Measurements from ENCODE around the gene HELB. TPM values are rescaled to one million over a fixed set of nuclear protein-coding genes. Genes with fewer than 3 reads are reported as not detected.

The HELB gene
- total RNA-seq, 1 experiment from 2014 or later = 9.3 TPM

- no peak for TF ChIP-seq TCF7L2 (IDR thresholded peaks at IDR 0.05; ENCODE audit: borderline replicate concordance, extremely low read depth, insufficient read depth, insufficient read length)
- TF ChIP-seq, protein P1, sequence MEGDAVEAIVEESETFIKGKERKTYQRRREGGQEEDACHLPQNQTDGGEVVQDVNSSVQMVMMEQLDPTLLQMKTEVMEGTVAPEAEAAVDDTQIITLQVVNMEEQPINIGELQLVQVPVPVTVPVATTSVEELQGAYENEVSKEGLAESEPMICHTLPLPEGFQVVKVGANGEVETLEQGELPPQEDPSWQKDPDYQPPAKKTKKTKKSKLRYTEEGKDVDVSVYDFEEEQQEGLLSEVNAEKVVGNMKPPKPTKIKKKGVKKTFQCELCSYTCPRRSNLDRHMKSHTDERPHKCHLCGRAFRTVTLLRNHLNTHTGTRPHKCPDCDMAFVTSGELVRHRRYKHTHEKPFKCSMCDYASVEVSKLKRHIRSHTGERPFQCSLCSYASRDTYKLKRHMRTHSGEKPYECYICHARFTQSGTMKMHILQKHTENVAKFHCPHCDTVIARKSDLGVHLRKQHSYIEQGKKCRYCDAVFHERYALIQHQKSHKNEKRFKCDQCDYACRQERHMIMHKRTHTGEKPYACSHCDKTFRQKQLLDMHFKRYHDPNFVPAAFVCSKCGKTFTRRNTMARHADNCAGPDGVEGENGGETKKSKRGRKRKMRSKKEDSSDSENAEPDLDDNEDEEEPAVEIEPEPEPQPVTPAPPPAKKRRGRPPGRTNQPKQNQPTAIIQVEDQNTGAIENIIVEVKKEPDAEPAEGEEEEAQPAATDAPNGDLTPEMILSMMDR (IDR thresholded peaks at IDR 0.05 in 2 of 3, conservative IDR thresholded peaks at IDR 0.05 in 1 of 3; ENCODE audit: borderline replicate concordance in 1 of 3, insufficient read depth in 1 of 3, low read depth in 2 of 3, low read length in 2 of 3) = no peak
- TF ChIP-seq EZH2phosphoT487 (IDR thresholded peaks at IDR 0.05; ENCODE audit: borderline replicate concordance) = no peak
- TF ChIP-seq CBX3 (IDR thresholded peaks at IDR 0.05; ENCODE audit: low read depth) = no peak
- no peak for TF ChIP-seq POLR2A (IDR thresholded peaks at IDR 0.05; ENCODE audit: borderline replicate concordance, extremely low read depth, insufficient read depth, insufficient read length)
- TF ChIP-seq, protein P2, sequence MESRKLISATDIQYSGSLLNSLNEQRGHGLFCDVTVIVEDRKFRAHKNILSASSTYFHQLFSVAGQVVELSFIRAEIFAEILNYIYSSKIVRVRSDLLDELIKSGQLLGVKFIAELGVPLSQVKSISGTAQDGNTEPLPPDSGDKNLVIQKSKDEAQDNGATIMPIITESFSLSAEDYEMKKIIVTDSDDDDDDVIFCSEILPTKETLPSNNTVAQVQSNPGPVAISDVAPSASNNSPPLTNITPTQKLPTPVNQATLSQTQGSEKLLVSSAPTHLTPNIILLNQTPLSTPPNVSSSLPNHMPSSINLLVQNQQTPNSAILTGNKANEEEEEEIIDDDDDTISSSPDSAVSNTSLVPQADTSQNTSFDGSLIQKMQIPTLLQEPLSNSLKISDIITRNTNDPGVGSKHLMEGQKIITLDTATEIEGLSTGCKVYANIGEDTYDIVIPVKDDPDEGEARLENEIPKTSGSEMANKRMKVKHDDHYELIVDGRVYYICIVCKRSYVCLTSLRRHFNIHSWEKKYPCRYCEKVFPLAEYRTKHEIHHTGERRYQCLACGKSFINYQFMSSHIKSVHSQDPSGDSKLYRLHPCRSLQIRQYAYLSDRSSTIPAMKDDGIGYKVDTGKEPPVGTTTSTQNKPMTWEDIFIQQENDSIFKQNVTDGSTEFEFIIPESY (IDR thresholded peaks at IDR 0.05; ENCODE audit: extremely low read depth, insufficient replicate concordance, low read length) = no peak
- TF ChIP-seq POLR2AphosphoS5 (IDR thresholded peaks at IDR 0.05; ENCODE audit: low read depth, low read length) = no peak
- TF ChIP-seq REST (IDR thresholded peaks at IDR 0.05; ENCODE audit: low read depth) = no peak
- TF ChIP-seq ZNF274 (IDR thresholded peaks at IDR 0.05; ENCODE audit: low read depth, low read length) = no peak
- TF ChIP-seq RAD21 (IDR thresholded peaks at IDR 0.05; ENCODE audit: low read depth) = no peak
- TF ChIP-seq, protein P3, sequence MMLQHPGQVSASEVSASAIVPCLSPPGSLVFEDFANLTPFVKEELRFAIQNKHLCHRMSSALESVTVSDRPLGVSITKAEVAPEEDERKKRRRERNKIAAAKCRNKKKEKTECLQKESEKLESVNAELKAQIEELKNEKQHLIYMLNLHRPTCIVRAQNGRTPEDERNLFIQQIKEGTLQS (IDR thresholded peaks at IDR 0.05) = no peak
- TF ChIP-seq ZFX (IDR thresholded peaks at IDR 0.05) = no peak
- no peak for TF ChIP-seq EGR1 (IDR thresholded peaks at IDR 0.05; ENCODE audit: low read depth)
- TF ChIP-seq JUND (IDR thresholded peaks at IDR 0.05) = no peak
- no peak for TF ChIP-seq FOSL1 (IDR thresholded peaks at IDR 0.05; ENCODE audit: low read depth)
- TF ChIP-seq ELF1 (IDR thresholded peaks at IDR 0.05; ENCODE audit: borderline replicate concordance, low read depth) = no peak
- TF ChIP-seq YY1 (IDR thresholded peaks at IDR 0.05; ENCODE audit: extremely low read depth, insufficient replicate concordance, low read depth, low read length) = no peak
- no peak for TF ChIP-seq SP1 (IDR thresholded peaks at IDR 0.05; ENCODE audit: low read depth)
- TF ChIP-seq EZH2 (IDR thresholded peaks at IDR 0.05) = no peak
- no peaks in the 10 kb centered on the region for H3K36me3 ChIP-seq (ENCODE audit: control insufficient read depth in 1 of 2, insufficient read depth in 2 of 2, low read length in 2 of 2)
- no peaks in the 10 kb centered on the region for H4K20me1 ChIP-seq (ENCODE audit: insufficient read depth)
- DNase-seq (ENCODE audit: low read depth, low spot score) = no peak
- H3K27ac ChIP-seq (ENCODE audit: low read depth, low read length) = no peak overlapping the region
- ATAC-seq = no peak
- BruUV-seq (replicated peaks) = no TSS peak
- intact Hi-C loops (cut with micrococcal nuclease) = no loop called here
- ChIA-PET POLR2A (no interaction called here), RAD21 (ENCODE audit: low non-redundant PET in 1 of 2, low total read pairs in 2 of 2, uncharacterized antibody in 2 of 2, unreplicated experiment in 2 of 2) (no interaction called here), CTCF (no interaction called here)
- no peaks in the 10 kb centered on the region for H3K79me2 ChIP-seq (ENCODE audit: insufficient read depth, low read length)
- H3K9me2 ChIP-seq (ENCODE audit: insufficient read depth) = no peaks in the 10 kb centered on the region
- no peak overlapping the region for H3K4me3 ChIP-seq (replicated peaks in 1 of 2; ENCODE audit: low read depth in 1 of 2, low read length in 2 of 2)
- H3K4me2 ChIP-seq (ENCODE audit: low read length) = no peak overlapping the region
- H3K4me1 ChIP-seq (ENCODE audit: control insufficient read depth in 1 of 2, insufficient read depth in 2 of 2, low read length in 2 of 2) = no peaks in the 10 kb centered on the region
- H3K27me3 ChIP-seq (ENCODE audit: insufficient read depth, low read length) = no peaks in the 10 kb centered on the region; the same call in 1 of the 2 replicates
- H3K9ac ChIP-seq (ENCODE audit: low read length) = no peak overlapping the region
- no peaks in the 10 kb centered on the region for H3K9me3 ChIP-seq (ENCODE audit: control insufficient read depth in 1 of 2, insufficient read depth in 1 of 2, low read depth in 1 of 2, low read length in 2 of 2)
- no peak overlapping the region for H2AFZ ChIP-seq (ENCODE audit: low read depth, low read length, poor library complexity, severe bottlenecking)
Measured at GRCh38 chr12:66262737-66263136, 39.6 kb upstream of the HELB start.

All from HCT116 (cell line).